DOHH2 (cell line): Measurements from ENCODE around the gene ASB5.

Experiments
- H3F3A ChIP-seq: fragments of 200-600 bp; sonication (generic), shearing (Covaris generic); 2 replicates; pipeline ENCODE4 v1.6.0; 2016; ENCODE audit warnings: antibody characterized with exemption, mild to moderate bottlenecking; ENCODE audit not compliant: control insufficient read depth, insufficient read depth
- H3K27ac ChIP-seq: fragments of 200-600 bp; sonication (generic); 2 replicates; pipeline ENCODE4 v1.5.1; 2014; ENCODE audit warnings: low read depth, mild to moderate bottlenecking, low read length, moderate library complexity
- H3K27me3 ChIP-seq: fragments of 200-600 bp; sonication (generic); 2 replicates; pipeline ENCODE4 v1.6.1; 2014; ENCODE audit warnings: mild to moderate bottlenecking, low read length, mixed read lengths; ENCODE audit not compliant: control insufficient read depth
- H3K36me3 ChIP-seq: fragments of 200-600 bp; sonication (generic); 2 replicates; pipeline ENCODE4 v1.6.1; 2014; ENCODE audit warnings: mild to moderate bottlenecking, low read length, moderate library complexity, mixed read lengths; ENCODE audit not compliant: control insufficient read depth
- H3K4me1 ChIP-seq: fragments of 200-600 bp; sonication (generic); 2 replicates; pipeline ENCODE4 v1.6.1; 2014; ENCODE audit warnings: mild to moderate bottlenecking, low read length, mixed read lengths; ENCODE audit not compliant: control insufficient read depth
- H3K4me2 ChIP-seq: fragments of 200-600 bp; sonication (generic); 2 replicates; pipeline ENCODE4 v1.6.0; 2014; ENCODE audit warnings: mild to moderate bottlenecking, low read length, moderate library complexity
- H3K4me3 ChIP-seq: fragments of 200-600 bp; sonication (generic); 2 replicates; pipeline ENCODE4 v1.5.1; 2014; ENCODE audit warnings: mild to moderate bottlenecking, low read length, mixed read lengths
- H3K79me2 ChIP-seq: fragments of 200-600 bp; sonication (generic); 2 replicates; pipeline ENCODE4 v1.6.1; 2014; ENCODE audit warnings: mild to moderate bottlenecking, low read length, mixed read lengths; ENCODE audit not compliant: control insufficient read depth
- H3K9me2 ChIP-seq: fragments of 200-600 bp; sonication (generic); replicated peaks from 2 replicates; pipeline ENCODE4 v1.6.1; 2014; ENCODE audit warnings: mild to moderate bottlenecking, low read length, mixed read lengths; ENCODE audit not compliant: control insufficient read depth
- H3K9me3 ChIP-seq: fragments of 200-600 bp; sonication (generic); 2 replicates; pipeline ENCODE4 v1.6.1; 2014; ENCODE audit warnings: antibody characterized with exemption, low read length, mixed read lengths; ENCODE audit not compliant: control insufficient read depth, insufficient read depth
- H4K20me1 ChIP-seq: fragments of 200-600 bp; sonication (generic); 2 replicates; pipeline ENCODE4 v1.6.0; 2014; ENCODE audit warnings: low read depth, mild to moderate bottlenecking, antibody characterized with exemption, low read length, moderate library complexity; ENCODE audit not compliant: control insufficient read depth, insufficient read depth
- EZH2phosphoT487 ChIP-seq: fragments of 200-600 bp; sonication (generic); IDR thresholded peaks from 2 replicates; pipeline ENCODE4 v1.6.1; 2017; ENCODE audit warnings: borderline replicate concordance, mild to moderate bottlenecking, antibody characterized with exemption, low read length, moderate library complexity, mixed read lengths
- TF ChIP-seq, protein P1 (sequence below): fragments of 200-600 bp; sonication (generic); IDR thresholded peaks from one replicate; pipeline ENCODE4 v1.5.1; 2014; ENCODE audit warnings: antibody characterized with exemption, mild to moderate bottlenecking, low read depth, low read length; ENCODE audit not compliant: poor library complexity, severe bottlenecking

ASB5 gene

DNA sequence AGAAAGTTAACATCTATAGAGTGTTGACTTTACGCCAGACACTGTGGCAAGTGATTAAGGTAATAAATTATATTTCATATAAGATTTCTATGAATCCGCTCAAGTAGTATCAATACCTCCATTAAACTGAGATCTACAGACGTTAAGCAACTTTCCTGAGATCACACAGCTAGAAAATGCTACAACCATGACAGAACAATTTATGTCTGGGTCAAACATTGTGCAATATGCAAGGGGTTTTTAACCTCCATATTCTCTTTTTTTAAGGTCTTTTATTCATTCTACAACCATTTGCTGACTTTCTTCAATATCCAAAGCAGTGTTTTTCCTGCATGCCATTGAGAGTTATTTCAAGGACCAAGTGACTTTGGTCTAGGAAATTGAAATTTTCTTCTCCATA lies 10.9 kb downstream of the ASB5 start:
- Histone ChIP-seq H4K20me1 (no peaks in the 10 kb centered on the region), H3F3A (no peaks in the 10 kb centered on the region), H3K27ac (no peak overlapping the region), H3K79me2 (no peaks in the 10 kb centered on the region), H3K36me3 (no peaks in the 10 kb centered on the region), H3K4me1 (no peaks in the 10 kb centered on the region), H3K27me3 (no peaks in the 10 kb centered on the region), H3K9me3 (no peaks in the 10 kb centered on the region), H3K4me3 (no peak overlapping the region), H3K4me2 (no peak overlapping the region), H3K9me2 (no peaks in the 10 kb centered on the region)
- TF ChIP-seq, protein P1, sequence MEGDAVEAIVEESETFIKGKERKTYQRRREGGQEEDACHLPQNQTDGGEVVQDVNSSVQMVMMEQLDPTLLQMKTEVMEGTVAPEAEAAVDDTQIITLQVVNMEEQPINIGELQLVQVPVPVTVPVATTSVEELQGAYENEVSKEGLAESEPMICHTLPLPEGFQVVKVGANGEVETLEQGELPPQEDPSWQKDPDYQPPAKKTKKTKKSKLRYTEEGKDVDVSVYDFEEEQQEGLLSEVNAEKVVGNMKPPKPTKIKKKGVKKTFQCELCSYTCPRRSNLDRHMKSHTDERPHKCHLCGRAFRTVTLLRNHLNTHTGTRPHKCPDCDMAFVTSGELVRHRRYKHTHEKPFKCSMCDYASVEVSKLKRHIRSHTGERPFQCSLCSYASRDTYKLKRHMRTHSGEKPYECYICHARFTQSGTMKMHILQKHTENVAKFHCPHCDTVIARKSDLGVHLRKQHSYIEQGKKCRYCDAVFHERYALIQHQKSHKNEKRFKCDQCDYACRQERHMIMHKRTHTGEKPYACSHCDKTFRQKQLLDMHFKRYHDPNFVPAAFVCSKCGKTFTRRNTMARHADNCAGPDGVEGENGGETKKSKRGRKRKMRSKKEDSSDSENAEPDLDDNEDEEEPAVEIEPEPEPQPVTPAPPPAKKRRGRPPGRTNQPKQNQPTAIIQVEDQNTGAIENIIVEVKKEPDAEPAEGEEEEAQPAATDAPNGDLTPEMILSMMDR: no peak
- no peak for TF ChIP-seq EZH2phosphoT487

DNA sequence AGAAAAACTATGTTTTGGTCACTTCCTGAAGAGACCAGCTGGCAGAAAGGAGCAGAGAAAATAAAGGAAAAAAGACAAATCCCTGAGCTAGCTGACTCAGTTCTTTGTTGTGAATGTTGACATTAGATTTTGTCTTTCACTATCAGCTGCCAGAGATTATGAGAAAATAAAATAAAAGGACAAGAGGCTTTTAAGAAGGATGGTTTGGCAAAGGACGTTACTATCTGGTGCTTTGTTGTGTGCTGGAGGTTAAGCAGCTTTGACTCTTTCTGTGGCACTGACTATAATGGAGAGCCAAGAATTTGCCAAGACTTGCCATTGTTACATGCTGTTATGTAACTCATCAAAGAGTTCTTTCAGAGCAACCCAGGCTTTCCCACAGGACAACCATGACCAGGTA lies 12.1 kb downstream of the ASB5 start:
- no peaks in the 10 kb centered on the region for H3K9me2 ChIP-seq
- H3K27me3 ChIP-seq: no peaks in the 10 kb centered on the region
- no peak overlapping the region for H3K4me3 ChIP-seq
- H4K20me1 ChIP-seq: no peaks in the 10 kb centered on the region
- H3K36me3 ChIP-seq: no peaks in the 10 kb centered on the region
- H3K4me1 ChIP-seq: no peaks in the 10 kb centered on the region
- H3K4me2 ChIP-seq: no peak overlapping the region
- no peak overlapping the region for H3K27ac ChIP-seq
- TF ChIP-seq EZH2phosphoT487: no peak
- TF ChIP-seq, protein P1: no peak
- H3F3A ChIP-seq: no peaks in the 10 kb centered on the region
- H3K9me3 ChIP-seq: no peaks in the 10 kb centered on the region
- no peaks in the 10 kb centered on the region for H3K79me2 ChIP-seq

DNA sequence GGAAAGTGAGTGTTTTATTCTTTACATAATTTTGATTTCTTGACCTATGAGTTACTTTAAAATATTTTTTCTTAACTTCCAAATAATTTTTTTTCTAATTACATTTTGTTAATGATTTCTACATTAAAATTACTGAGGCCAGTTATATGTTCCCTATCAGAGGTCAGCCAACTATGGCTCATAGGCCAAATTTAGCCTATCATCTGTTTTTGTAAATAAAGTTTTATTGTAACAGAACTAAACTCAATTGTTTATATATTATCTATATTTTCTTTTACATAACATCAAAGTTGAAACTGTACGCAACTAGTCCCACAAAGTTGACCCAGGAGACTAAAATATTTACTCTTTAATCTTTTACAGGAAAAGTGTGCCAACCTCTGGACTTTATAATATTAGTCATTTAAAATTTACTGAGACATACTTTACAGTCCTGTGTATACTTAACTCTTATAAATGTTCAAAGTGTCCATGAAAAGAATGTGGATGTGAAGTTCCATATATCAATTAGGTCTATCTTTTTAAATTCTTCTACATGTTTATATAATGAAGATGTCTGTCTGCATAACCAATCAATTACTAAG lies 26.2 kb downstream of the ASB5 start:
- no peak overlapping the region for H3K4me2 ChIP-seq
- TF ChIP-seq EZH2phosphoT487: no peak
- TF ChIP-seq, protein P1: no peak
- H3K79me2 ChIP-seq: no peaks in the 10 kb centered on the region
- no peaks in the 10 kb centered on the region for H3K4me1 ChIP-seq
- H3K4me3 ChIP-seq: no peak overlapping the region
- H3K9me2 ChIP-seq: no peaks in the 10 kb centered on the region
- no peaks in the 10 kb centered on the region for H3K9me3 ChIP-seq
- no peaks in the 10 kb centered on the region for H4K20me1 ChIP-seq
- H3F3A ChIP-seq: no peaks in the 10 kb centered on the region
- no peaks in the 10 kb centered on the region for H3K36me3 ChIP-seq
- H3K27me3 ChIP-seq: no peaks in the 10 kb centered on the region
- H3K27ac ChIP-seq: no peak overlapping the region
